Trophoblast cell (in vitro differentiated cells and primary cell): ENCODE measurements around the gene LIMK2.
"Not testable (repeated sequence)": the region's sequence is repeated elsewhere in the genome, so short reads cannot be mapped to it uniquely, and the experiment has no call there.

ENCODE experiments used
- DNase-seq, 2 donors: peaks; one replicate each; pipeline ENCODE4 v3.0.0-alpha.2; 2016
- H2AFZ ChIP-seq: 2 replicates; pipeline ENCODE4 v1.6.1; 2013; ENCODE audit warnings: low read length, moderate library complexity, mild to moderate bottlenecking; ENCODE audit not compliant: insufficient read depth, poor library complexity
- H2AK5ac ChIP-seq: 2 replicates; pipeline ENCODE4 v1.6.1; 2013; ENCODE audit warnings: mild to moderate bottlenecking, low read length
- H2BK120ac ChIP-seq: 2 replicates; pipeline ENCODE4 v1.6.1; 2013; ENCODE audit warnings: low read length, mild to moderate bottlenecking, moderate library complexity; ENCODE audit not compliant: insufficient read depth, poor library complexity
- H2BK12ac ChIP-seq: 2 replicates; pipeline ENCODE4 v1.6.1; 2013; ENCODE audit warnings: mild to moderate bottlenecking, low read length, moderate library complexity
- H2BK5ac ChIP-seq: 2 replicates; pipeline ENCODE4 v1.6.1; 2013; ENCODE audit warnings: low read length, low read depth, moderate library complexity, mild to moderate bottlenecking; ENCODE audit not compliant: poor library complexity
- H3K14ac ChIP-seq: 2 replicates; pipeline ENCODE4 v1.6.1; 2013; ENCODE audit warnings: mild to moderate bottlenecking, low read length
- H3K18ac ChIP-seq: 2 replicates; pipeline ENCODE4 v1.6.1; 2013; ENCODE audit warnings: mild to moderate bottlenecking, low read length
- H3K23ac ChIP-seq: 2 replicates; pipeline ENCODE4 v1.6.1; 2013; ENCODE audit warnings: low read length
- H3K27ac ChIP-seq: 2 replicates; pipeline ENCODE4 v1.5.1; 2013; ENCODE audit warnings: low read depth, mild to moderate bottlenecking, inconsistent platforms, low read length, moderate library complexity
- H3K27me3 ChIP-seq: 2 replicates; pipeline ENCODE4 v1.6.1; 2013; ENCODE audit warnings: inconsistent platforms, mild to moderate bottlenecking, low read length, moderate library complexity; ENCODE audit not compliant: insufficient read depth
- H3K36me3 ChIP-seq, 2 experiments: 1 replicate in 1 of 2; 2 replicates in 1 of 2; pipeline ENCODE4 v1.6.1; 2013; ENCODE audit warnings: low read length in 2 of 2, mild to moderate bottlenecking in 2 of 2, moderate library complexity in 1 of 2; ENCODE audit not compliant: insufficient read depth in 2 of 2, control insufficient read depth in 1 of 2
- H3K4ac ChIP-seq: 2 replicates; pipeline ENCODE4 v1.6.1; 2013; ENCODE audit warnings: low read depth, mild to moderate bottlenecking, low read length, moderate library complexity
- H3K4me1 ChIP-seq, 2 experiments: 1 replicate in 1 of 2; 2 replicates in 1 of 2; pipeline ENCODE4 v1.6.1; 2013; ENCODE audit warnings: low read length in 2 of 2, mild to moderate bottlenecking in 2 of 2, moderate library complexity in 1 of 2; ENCODE audit not compliant: insufficient read depth in 2 of 2, control insufficient read depth in 1 of 2
- H3K4me2 ChIP-seq: 2 replicates; pipeline ENCODE4 v1.6.1; 2013; ENCODE audit warnings: inconsistent platforms, mild to moderate bottlenecking, low read length, moderate library complexity
- H3K4me3 ChIP-seq: 2 replicates; pipeline ENCODE4 v1.5.1; 2013; ENCODE audit warnings: mild to moderate bottlenecking, low read depth, low read length, inconsistent platforms
- H3K79me1 ChIP-seq: one replicate; pipeline ENCODE4 v1.6.1; 2013; ENCODE audit warnings: low read length
- H3K79me2 ChIP-seq: 2 replicates; pipeline ENCODE4 v1.6.1; 2013; ENCODE audit warnings: low read length, mild to moderate bottlenecking; ENCODE audit not compliant: control insufficient read depth, insufficient read depth, poor library complexity
- H3K9ac ChIP-seq: 2 replicates; pipeline ENCODE4 v1.6.1; 2013; ENCODE audit warnings: mild to moderate bottlenecking, low read length
- H3K9me3 ChIP-seq: 2 replicates; pipeline ENCODE4 v1.6.1; 2013; ENCODE audit warnings: low read depth, mild to moderate bottlenecking, control low read depth, inconsistent platforms, low read length; ENCODE audit not compliant: insufficient read depth
- H4K12ac ChIP-seq: 2 replicates; pipeline ENCODE4 v1.6.1; 2013; ENCODE audit warnings: low read depth, mild to moderate bottlenecking, low read length, moderate library complexity
- H4K8ac ChIP-seq: 2 replicates; pipeline ENCODE4 v1.6.1; 2013; ENCODE audit warnings: low read depth, mild to moderate bottlenecking, low read length, moderate library complexity
- H4K91ac ChIP-seq: one replicate; pipeline ENCODE4 v1.6.1; 2013; ENCODE audit warnings: low read depth, mild to moderate bottlenecking, low read length, moderate library complexity
- WGBS: extraction: QIAGEN DNeasy Blood & Tissue Kit; methylation state at CpG from one replicate; pipeline ENCODE4 v1.1.7; 2013; ENCODE audit warnings: missing lambda C conversion rate; ENCODE audit not compliant: insufficient read length, insufficient coverage; ENCODE audit errors: extremely low coverage; 5-methylcytosine and 5-hydroxymethylcytosine counted together

The LIMK2 gene

DNA sequence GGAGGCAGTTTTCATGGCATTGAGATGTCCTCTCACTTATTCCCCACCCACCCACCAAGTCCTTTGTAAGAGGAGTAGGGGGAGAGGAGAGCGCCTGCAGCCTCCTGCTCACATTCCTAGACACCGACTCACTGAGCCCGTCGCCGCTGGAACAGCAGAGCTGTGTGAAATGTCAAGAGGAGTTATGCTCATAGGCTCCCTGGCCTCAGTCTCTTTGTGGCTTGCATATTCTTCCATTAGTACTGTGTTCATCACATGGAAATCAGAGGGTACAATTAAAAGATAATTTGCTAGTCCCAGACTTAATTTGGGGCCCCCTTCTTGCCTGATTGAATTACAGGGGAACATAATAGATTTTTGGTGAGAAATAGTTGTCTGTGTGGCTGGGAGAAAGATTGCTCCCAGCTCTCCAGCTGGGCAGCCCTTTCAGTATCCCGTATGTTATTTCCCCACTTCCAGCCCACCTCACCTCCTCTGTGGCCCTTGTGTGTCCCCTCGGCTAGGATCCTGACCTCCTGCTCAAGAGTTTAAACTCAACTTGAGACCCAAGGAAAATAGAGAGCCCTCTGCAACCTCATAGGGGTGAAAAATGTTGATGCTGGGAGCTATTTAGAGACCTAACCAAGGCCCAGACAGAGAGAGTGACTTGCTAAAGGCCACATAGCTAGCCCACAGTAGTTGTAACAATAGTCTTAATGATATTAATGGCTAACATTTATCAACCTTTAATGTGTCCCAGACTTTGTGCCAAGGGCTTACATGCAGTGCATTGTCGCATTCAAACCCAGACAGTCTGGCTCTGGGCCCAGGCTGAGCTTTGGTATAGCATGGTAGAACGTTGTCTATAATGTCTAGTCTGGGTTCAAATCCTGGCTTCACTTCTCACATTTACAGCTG lies 32.2 kb downstream of the LIMK2 start:
- H3K79me1 ChIP-seq, result peaks cover 54% of the 10 kb centered on the region
- no peak overlapping the region for H2AFZ ChIP-seq
- H3K9ac ChIP-seq, result no peak overlapping the region
- no peaks in the 10 kb centered on the region for H3K36me3 ChIP-seq
- H3K14ac ChIP-seq, result peak overlapping the region; percentile 67
- H2BK120ac ChIP-seq, result peak overlapping the region; percentile 95
- H4K12ac ChIP-seq, result no peak overlapping the region
- H3K4me2 ChIP-seq, result peak overlapping the region; percentile 46
- DNase-seq, result peak; percentile 83 to 84
- H3K27ac ChIP-seq, result peak overlapping the region; percentile 99
- no peaks in the 10 kb centered on the region for H3K9me3 ChIP-seq
- peak overlapping the region; percentile 81 for H4K8ac ChIP-seq
- peaks cover 37 to 48% of the 10 kb centered on the region in 2 experiments for H3K4me1 ChIP-seq
- H2BK12ac ChIP-seq, result peak overlapping the region; percentile 70
- H2BK5ac ChIP-seq, result peak overlapping the region; percentile 98
- H3K27me3 ChIP-seq, result no peaks in the 10 kb centered on the region
- peak overlapping the region; percentile 69 for H2AK5ac ChIP-seq
- no peak overlapping the region for H3K4me3 ChIP-seq
- peak overlapping the region; percentile 96 for H4K91ac ChIP-seq
- peaks cover 15% of the 10 kb centered on the region for H3K79me2 ChIP-seq
- peak overlapping the region; percentile 83 for H3K18ac ChIP-seq
- WGBS, result no CpG with 5 or more reads among the region's 9 CpGs
- peak overlapping the region; percentile 80 for H3K4ac ChIP-seq
- H3K23ac ChIP-seq, result no peak overlapping the region

DNA sequence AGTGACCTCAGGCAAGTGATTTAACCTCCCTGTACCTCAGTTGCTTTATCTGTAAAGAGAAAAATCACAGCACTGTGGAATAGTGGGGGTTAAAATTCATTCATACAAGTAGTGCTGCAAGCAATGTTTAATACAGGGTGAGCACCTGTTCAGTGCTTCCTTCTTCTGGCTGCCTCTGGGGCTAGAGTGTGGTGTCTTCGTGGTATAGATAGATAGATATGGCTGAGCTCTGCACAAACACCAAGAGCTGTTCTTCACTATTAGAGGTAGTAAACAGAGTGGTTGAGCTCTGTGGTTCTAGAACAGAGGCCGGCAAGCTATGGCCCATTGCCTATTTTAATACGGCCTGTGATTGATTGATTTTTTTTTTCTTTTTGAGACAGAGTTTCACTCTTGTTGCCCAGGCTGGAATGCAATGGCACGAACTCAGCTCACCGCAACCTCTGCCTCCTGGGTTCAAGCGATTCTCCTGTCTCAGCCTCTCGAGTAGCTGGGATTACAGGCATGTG lies 32.9 kb downstream of the LIMK2 start:
- H4K91ac ChIP-seq, result peak overlapping the region; percentile 96
- H4K12ac ChIP-seq, result no peak overlapping the region
- H3K9me3 ChIP-seq, result no peaks in the 10 kb centered on the region
- no peak overlapping the region for H3K23ac ChIP-seq
- peak overlapping the region; percentile 70 for H2BK12ac ChIP-seq
- no peak for DNase-seq
- H3K4ac ChIP-seq, result peak overlapping the region; percentile 80
- peak overlapping the region; percentile 67 for H3K14ac ChIP-seq
- peak overlapping the region; percentile 51 for H2AK5ac ChIP-seq
- peak overlapping the region; percentile 30 for H4K8ac ChIP-seq
- H2BK120ac ChIP-seq, result peak overlapping the region; percentile 95
- no peak overlapping the region for H3K18ac ChIP-seq
- no CpG with 5 or more reads among the region's 7 CpGs for WGBS
- H2AFZ ChIP-seq, result no peak overlapping the region
- peak overlapping the region; percentile 99 for H3K27ac ChIP-seq
- H3K79me2 ChIP-seq, result peaks cover 19% of the 10 kb centered on the region
- no peak overlapping the region for H3K4me2 ChIP-seq
- no peaks in the 10 kb centered on the region for H3K27me3 ChIP-seq
- H3K9ac ChIP-seq, result no peak overlapping the region
- H2BK5ac ChIP-seq, result peak overlapping the region; percentile 98
- peaks cover 58% of the 10 kb centered on the region for H3K79me1 ChIP-seq
- H3K4me1 ChIP-seq, result peaks cover 37 to 50% of the 10 kb centered on the region in 2 experiments
- H3K4me3 ChIP-seq, result no peak overlapping the region
- no peaks in the 10 kb centered on the region for H3K36me3 ChIP-seq

DNA sequence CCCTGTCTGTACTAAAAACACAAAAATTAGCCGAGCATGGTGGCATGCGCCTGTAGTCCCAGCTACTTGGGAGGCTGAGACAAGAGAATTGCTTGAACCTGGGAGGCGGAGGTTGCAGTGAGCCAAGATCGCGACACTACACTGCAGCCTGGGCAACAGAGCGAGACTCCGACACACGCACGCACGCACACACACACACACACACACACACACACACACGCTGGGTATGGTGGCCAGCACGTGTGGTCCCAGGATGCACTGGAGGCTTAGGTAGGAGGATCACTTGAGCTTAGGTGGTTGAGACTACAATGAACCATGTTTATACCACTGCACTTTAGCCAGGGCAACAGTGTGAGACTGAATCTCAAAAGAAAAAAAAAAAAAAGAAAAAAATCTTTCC lies 33.9 kb downstream of the LIMK2 start:
- H3K27me3 ChIP-seq, H3K27ac ChIP-seq, DNase-seq, H3K36me3 ChIP-seq, H3K4me3 ChIP-seq, H4K12ac ChIP-seq, H2AFZ ChIP-seq, H3K9ac ChIP-seq, H4K8ac ChIP-seq, H3K4me2 ChIP-seq, H3K9me3 ChIP-seq, H3K23ac ChIP-seq: not testable (repeated sequence)
- peak overlapping the region; percentile 23 for H2BK5ac ChIP-seq
- peak overlapping the region; percentile 56 for H2BK12ac ChIP-seq
- no CpG with 5 or more reads among the region's 12 CpGs for WGBS
- H2BK120ac ChIP-seq, result peak overlapping the region; percentile 4
- peak overlapping the region; percentile 60 for H3K18ac ChIP-seq
- peak overlapping the region; percentile 13 for H3K4ac ChIP-seq
- H2AK5ac ChIP-seq, result peak overlapping the region; percentile 65
- H3K79me1 ChIP-seq, result peaks cover 61% of the 10 kb centered on the region
- peaks cover 44 to 58% of the 10 kb centered on the region in 2 experiments for H3K4me1 ChIP-seq
- H3K79me2 ChIP-seq, result peaks cover 23% of the 10 kb centered on the region
- H4K91ac ChIP-seq, result peak overlapping the region; percentile 71
- H3K14ac ChIP-seq, result peak overlapping the region; percentile 56

GRCh38 chr22:31246687-31247086 lies 34.6 kb downstream of the LIMK2 start:
- Histone ChIP-seq H3K27ac (peak overlapping the region; percentile 82), H2BK120ac (peak overlapping the region; percentile 69), H3K9ac (no peak overlapping the region), H2AFZ (no peak overlapping the region), H3K4me1 (peaks cover 40 to 55% of the 10 kb centered on the region in 2 experiments), H3K9me3 (no peaks in the 10 kb centered on the region), H3K4me3 (no peak overlapping the region), H4K91ac (peak overlapping the region; percentile 71), H4K8ac (no peak overlapping the region), H2BK5ac (peak overlapping the region; percentile 50), H3K18ac (peak overlapping the region; percentile 49), H3K4me2 (no peak overlapping the region), H2BK12ac (peak overlapping the region; percentile 94), H3K27me3 (no peaks in the 10 kb centered on the region), H3K14ac (peak overlapping the region; percentile 64), H2AK5ac (peak overlapping the region; percentile 80), H4K12ac (no peak overlapping the region), H3K36me3 (no peaks in the 10 kb centered on the region), H3K4ac (peak overlapping the region; percentile 48), H3K79me2 (peaks cover 24% of the 10 kb centered on the region), H3K23ac (no peak overlapping the region), H3K79me1 (peaks cover 57% of the 10 kb centered on the region)
- no peak for DNase-seq
- no CpG with 5 or more reads among the region's 2 CpGs for WGBS
